GM21526 (cell line): ENCODE data around the gene HOXD13.

ENCODE experiments used
- ATAC-seq: cut with Tn5 transposase; IDR thresholded peaks from one replicate; pipeline ENCODE4 v1.9.1; 2021; ENCODE audit warnings: moderate library complexity; ENCODE audit not compliant: unreplicated experiment, low FRiP score

Gene HOXD13

DNA sequence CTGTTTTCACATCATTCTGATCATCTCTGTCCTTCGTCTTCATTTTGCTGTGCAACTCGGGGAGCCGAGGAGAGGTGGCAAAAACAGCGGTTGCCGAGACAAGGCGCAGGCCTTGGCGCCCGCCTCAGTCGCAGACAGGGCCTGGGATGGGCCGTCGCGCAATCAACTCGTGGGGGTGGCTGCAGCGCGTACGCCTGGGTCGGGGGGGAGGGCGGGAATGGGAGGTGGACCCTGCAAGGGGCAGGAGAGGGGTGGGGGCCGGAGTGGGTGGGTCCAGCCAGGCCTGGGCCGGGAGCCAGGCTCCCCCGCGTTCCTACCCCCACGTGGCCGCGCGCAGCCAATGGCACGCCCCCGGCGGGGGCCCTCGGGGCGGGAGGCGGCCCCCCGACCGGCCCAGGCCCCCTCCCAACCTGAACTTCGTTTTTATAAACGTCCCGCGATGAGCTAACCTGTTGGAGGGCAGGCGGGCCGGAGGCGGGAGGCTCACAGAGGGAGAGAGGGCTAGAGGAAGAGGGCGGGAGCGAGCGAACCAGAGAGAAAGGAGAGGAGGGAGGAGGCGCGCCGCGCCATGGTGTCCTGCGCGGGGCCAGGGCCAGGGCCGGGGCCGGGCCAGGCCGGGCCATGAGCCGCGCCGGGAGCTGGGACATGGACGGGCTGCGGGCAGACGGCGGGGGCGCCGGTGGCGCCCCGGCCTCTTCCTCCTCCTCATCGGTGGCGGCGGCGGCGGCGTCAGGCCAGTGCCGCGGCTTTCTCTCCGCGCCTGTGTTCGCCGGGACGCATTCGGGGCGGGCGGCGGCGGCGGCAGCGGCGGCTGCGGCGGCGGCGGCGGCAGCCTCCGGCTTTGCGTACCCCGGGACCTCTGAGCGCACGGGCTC is at the start of gene HOXD13:
TSS of gene HOXD13 (plus strand) at position 452 of the 875 bp plus-strand sequence. CDS start at position 622, 170 bp downstream.
- ATAC-seq = no peak

DNA sequence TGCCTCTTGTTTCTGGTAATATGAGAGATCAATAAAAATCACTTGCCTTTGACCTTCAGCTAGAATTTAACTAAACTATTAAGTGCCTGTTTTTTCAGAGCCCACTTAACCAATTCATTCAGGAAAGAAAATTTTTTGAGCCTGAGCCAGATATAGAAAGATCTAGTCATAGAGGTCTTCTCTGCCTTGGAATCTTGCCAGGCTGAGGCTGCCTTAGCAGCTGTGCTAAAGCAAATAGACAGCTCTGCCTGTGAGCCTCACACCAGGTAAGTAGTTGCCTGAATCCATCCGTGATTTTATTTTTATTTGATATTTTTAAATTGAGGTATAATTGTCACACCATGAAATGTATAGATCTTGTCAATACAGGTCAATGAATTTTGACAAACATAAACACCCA is 36.1 kb upstream of the HOXD13 start:
- no peak for ATAC-seq

DNA sequence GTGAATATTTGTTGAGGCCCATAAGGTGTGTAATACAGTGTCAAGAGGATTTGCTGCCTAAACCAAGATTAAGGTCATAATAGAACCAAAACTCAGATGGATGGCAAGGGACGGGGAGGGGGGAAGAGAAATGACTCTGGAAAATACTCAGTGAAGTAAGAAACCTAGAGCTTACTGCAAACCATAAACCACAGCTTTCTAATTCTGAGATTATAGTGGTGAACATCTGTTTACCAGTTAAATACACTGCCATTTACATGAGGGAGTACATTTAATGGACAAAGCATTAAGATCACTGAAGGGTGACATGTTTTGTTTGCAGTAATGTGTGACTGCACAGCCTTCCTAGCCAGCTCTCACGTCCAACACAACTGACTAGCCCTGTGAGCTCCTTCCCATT is 28.6 kb upstream of the HOXD13 start:
- ATAC-seq = no peak

DNA sequence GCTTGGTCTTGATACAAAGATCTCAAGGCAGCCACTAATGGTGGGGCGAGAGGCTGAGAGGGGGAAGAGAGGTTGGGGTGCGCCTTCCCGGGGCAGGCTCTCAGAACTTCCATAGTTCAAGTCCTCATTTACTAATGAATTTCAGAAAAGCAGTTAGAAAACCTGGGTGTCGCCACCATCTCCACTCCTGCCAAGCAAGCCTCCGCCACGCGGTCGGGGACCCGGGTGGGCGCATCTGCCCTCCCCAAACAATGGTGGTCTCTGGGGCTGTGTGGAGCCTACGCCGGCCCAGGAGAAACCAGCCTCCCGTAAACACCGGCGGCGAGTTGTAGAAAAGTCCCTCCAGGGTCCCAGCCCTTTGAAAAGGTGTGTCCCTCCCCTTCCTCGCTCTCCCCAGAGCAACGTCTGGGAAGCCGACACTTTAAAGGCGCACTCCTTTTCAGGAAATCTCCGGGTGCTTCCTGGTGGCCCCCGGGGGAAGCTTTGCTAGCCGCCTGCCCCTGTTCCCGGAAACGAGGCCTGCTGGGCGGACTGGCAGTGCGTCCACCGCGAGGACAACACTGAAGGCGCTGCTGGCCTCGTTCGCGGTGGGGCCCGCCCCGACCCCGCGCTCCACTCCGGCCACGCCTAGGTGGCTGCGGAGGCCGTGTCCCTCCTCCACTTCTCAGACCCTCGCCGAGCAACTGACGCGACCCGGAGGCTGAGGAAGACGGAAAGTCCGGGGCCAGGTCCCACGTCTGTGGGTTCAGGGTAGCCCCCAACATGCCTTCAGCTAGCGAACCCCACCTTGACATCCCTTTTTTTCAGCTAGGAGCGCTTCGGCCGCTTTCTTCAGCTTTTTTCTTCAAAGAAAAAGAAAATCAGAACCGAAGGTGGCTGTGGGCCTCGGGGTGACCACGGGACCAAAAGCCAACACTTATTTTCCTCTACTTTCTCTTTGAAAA is 25.6 kb upstream of the HOXD13 start:
- ATAC-seq = no peak

DNA sequence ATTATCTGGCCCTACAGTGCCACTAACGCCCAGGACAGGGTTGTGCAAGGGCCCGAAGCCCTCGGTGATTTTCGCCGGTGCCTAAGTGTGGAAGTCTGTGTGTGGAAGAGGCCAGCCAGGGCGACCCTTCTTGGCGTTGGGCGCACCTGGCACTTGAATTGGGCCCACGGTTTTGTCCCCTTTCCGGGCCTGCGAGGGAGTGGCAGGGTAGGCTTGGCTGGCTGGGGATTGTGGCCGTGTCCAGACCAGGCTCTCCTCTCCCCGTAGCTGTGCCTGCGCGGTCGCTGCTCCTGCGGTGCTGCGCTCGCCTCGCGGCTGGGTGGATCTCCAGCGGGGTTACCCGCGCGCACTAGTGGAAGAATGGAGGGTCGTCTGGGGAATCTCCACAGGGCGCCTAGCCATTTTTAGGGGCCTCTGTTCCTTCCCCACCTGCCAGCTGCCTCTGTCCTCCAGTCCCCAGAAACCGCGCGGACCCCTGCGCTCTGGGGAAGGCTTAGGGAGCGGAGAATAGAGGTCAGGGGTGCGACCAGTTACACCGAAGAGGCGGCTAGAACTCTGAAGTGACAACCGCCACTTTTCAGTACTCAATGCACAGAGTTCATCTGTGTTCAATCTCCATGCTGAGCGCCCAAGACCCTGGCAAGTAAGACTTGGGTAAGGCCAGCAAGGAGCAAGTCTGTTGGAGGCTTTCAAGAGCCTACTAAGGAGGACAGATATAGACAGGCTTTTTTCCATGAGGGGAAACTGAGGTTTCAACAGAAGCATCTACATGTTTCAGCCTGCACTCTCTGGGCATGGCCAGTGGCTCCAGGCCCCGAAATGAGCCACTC is 24.7 kb upstream of the HOXD13 start:
- ATAC-seq = no peak

DNA sequence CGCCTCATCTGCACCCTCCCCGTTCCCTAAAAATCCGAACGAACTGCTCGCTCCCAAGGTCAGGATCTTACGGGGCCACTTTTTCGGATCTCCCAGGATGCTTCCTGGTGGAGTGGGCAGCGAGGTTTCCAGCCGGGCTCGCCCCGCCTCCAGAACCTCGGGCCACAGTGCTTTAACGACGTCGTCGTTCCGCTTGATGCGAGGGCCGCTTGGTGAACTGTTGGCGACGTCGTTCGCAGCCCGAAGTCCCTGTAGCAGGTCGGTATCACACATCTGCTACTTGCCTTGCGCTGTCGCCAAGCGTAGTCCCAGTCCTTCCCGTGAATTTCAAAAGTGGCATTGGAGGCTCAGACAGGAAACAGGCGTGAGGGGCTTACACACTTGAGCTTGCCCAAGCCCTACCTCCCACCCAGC is 24.1 kb upstream of the HOXD13 start:
- no peak for ATAC-seq

DNA sequence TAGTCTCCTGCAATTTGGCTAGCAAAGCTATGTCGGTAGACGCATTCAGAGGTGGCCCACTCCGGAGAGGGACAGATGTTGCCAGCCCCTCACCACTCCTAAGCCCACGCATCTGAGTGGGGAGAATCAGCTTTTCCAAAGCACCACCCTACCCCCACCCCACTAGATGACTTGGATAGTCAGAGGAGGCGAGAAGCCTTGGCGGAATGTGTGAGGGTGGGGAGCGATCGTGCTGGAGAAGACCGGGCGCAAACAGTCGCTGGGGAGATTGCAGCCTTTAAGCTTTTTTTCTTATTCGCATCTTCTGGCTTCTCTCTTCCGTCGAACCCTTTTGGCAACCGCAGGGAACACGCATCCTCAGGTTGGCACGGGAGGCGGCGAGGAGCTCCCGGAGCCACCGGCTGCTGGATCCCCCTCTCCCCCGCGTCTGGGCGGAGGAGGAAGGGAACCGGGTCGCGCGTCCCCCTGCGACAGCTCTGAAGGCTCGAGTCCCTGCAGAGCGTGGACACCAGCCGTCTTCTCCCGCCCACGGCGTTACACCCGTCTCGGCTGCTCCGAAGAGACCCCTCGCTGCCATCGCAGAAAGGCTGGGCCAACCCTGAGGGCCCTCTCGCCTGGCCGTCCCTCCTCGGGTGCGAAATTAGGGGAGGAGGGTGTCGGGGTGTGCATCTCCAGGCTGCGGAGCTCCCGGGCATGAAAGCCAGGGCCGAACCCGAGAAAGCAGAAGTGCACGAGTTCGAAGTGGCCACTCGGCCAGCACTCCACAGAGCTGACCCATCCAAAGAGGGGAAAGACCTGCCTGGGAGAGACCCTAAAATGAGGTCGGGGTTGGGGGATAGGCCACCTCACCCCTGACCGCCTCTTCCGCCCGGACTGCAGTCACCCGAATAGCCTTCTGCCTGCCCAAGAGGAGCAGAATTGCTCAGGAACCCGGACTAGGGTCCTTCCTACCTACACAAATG is 20.9 kb upstream of the HOXD13 start:
- ATAC-seq = no peak

DNA sequence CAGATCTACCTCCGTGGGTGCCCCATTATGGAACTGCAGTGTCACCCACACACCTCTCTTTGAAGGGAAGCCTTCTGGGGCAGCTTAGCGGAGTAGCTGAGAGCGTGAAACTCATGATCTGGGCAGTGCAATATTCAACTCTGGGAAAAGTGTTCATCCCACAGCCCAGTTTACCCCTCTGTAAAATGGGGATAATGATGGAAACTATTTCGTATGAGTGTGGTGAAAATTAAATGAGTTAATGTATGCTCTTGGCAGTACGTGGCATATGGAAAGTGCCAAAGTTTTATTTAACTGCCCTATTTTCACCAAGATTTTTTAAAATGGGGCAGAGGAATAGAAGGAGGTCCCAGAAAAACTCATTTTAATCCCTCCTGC is 20.2 kb upstream of the HOXD13 start:
- no peak for ATAC-seq

DNA sequence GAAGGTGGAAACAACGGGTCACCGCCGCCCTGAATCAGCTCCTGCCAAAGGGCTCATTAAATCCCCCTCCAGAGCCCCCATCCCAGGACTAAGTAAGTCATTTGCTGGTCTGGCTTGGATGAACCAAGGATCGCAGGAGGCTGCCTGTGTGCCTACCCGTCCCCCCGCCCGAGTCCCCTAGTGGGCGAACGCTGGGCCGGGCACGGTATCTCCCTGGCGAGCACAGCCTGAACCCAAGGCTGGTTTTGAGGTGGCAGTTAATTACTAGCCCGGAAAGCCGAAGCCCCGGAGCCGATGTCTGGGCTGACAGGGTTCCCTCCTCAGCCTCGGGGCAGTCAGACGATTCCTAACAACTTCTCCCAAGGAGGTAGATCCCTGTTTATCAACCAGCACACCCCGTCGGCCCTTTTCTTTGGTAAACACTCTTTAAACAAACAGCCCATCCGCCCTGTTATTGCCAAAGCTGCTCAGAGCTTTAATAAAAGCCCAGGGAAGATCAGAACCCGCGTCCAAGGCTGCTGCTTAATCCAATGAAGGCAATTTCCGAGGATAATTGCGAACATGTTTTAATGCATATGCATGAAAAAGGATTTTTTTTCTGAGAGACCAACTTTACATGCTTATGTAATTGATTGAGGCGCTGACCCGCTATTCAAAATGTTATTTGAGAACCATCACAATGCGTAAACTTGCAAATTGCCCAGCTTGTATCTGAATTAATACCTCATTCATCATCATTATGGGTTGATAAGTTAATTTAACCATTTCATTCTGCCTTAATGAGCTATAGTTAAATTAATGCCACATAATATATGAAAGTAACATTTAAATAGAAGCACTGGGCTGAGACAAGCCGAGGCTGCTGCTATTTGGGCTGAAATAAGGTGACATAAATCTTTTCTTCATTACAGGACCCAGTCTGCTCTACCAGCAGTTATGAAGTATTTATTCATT is 19.3 kb upstream of the HOXD13 start:
- ATAC-seq = no peak

DNA sequence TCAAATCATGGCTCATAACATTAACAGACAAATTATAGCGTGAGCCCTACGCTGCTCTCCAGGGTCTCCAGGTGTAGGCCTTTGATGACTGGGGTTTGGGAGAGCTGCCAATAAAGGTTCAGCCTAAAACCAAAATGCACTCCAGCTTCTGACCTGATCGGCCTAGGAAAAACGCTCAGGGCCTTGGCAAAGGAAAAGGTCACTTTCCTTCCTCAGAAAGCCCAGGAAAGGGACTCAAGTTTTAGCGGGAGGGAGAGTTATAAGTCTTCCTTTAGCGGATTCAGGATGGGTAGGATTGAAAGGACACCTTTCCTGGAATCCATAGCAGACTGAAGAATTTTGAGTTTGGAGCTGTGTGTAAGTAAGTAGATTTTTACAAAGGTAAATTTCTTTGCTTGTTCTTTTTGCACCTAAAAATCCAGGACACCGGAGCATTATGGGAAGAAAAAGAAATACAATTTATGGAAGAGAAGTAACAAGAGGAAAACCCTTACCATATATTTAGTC is 17.5 kb upstream of the HOXD13 start:
- ATAC-seq = no peak

DNA sequence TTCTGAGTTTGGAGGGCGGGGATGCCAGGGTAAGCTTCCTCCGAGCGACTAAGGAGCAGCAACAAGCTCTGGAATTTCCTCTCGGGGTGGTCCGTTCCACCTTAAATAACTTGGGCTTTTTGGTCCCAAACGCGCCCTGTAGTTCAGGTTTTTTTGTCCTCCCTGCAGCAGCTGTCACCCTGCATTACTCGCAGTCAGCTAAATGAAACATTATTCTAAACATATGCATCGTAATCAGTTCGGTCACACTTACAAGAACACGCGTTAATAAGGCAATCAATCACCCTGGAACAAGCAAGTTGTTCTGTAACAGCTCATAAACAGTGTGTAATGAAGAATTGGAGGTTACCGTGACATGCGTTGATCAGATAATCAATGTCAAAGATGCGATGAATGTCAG is 17.0 kb upstream of the HOXD13 start:
- ATAC-seq = no peak

DNA sequence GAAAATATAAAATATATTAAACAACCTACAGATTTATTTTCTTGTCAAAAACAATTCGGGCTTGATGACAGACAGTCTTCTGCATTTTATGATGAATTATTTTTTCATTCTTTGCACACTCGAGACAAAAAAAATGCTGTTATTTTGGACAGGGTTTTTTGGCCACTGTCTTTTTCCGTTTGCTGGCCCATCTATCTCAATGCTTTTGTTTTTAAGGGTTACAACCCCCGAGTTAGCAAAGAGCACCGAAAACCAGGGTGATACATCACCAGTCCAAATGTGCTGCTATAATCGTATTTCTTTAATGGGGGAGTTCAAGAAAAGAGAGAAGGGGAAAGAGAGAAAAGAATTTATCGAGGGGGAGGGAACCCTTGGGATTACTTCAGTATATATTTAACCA is 16.5 kb upstream of the HOXD13 start:
- no peak for ATAC-seq

DNA sequence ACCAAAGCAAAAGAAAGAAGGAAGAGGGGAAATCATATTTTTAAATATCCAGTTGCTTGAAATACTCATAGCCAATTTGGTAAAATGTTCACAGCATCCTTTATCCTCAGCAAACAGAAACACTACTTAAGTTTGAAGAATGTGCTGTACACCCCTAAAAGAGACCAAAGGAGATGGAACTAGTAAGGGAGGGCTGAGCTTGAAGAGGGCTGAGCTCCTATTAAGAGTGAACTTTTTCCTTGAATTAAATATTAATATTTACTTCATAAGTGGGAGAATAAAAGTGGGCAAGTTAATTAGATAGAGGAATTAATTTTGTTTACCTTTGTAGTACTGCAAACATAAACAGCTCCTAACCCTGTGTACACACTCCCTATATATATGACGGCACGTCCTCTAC is 15.7 kb upstream of the HOXD13 start:
- no peak for ATAC-seq

DNA sequence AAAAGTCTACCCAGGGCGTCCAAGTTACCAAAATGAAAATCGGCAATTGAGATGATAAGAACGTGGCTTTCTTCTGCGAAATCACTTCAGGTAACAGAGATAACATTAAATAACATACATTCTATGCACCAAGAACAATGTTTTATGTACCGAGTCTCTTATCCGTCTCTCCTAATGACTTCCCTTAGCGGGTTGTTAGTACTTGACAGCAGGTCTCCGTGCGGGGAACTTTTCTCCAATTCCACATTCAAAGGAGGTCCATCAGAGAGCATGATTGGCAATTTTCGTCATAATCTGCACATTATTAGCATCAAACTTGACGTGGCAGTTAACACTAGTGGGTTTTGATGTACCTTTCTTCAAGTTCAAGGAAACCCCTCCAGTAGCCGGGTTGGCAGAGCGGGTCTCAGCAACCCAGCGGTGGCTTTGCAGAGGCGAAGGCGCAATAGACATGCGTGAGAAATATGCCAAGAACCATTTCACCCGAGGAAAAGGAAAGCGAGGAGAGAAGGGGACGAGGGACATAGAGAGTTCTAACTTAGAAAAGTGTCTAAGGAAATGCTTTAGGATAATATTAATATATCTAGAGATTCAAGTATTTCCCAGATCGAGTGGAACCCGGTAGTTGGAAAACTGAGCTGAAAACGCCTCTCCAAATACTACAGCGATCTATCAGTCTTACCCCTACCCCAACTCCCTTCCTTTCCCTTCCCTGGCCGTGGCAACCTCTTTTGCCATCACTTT is 13.8 kb upstream of the HOXD13 start:
- ATAC-seq = no peak

DNA sequence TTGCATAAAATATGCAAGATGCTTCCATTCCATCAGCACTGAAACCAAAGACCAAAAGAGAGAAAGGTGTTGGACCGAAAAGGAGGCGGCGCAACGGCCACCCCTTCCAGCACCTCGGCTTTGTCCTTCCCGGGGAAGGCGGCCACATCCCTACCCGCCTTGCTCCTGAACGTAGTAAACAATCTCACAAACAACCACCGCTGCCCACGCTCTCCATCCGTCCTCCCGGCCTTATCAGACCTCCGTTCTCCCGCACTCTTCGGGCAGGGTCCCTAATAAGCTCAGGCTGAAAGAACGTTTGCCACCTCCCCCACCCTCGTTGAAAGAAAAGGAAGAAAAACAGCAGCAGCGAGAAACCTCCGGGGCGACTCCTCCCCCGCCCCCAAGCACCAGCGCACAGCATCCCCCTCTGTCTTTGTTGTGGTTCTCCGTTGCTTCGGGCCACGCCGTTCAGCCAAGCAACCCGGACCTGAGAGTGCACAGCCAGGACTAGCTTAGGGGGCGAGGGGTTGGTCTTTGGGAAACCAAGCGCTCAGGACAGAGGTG is 13.2 kb upstream of the HOXD13 start:
- ATAC-seq = no peak

DNA sequence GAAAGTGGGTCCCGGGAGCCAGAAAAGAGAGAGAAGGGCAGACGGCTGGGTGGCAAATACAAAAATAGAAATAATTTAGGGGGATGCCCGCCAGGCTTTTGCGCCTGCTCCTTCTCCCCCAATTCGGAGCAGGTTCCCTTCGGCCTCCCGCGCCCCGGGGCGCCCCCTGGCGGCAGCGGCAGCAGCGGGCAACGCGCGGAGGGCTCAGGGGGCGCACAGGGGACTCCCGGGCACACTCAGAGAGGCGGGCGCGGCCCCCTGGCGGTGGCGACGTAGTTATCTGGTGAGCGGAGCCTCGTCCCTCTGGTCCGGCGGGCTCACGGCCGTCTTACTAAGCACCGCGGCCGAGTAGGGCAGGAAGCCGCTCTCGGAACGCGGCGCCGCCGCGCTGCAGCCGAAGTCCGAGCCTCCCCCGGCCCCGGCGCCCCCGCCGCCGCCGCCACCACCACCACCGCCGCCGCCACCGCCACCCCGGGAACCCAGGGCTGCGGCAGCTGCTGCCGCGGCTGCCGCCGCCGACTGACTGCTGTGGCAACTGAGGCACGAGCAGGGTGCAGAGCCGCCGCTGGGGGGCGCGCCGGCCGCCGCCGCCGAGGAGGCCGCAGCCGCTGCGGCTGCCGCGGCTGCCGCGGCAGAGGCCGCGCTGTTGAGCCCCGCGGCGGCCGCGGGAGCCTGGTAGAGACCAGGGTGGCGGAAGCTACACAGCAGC is 12.5 kb upstream of the HOXD13 start:
- no peak for ATAC-seq
